Embryonic facial prominence (tissue), 1 donor: Measurements from ENCODE around the gene NINJ2.

Source experiments
- DNase-seq: peaks from one replicate; pipeline ENCODE4 v3.0.0-alpha.2; 2016; ENCODE audit errors: extremely low spot score

The NINJ2 gene

GRCh38 chr12:530821-531220 lies 132.4 kb downstream of the NINJ2 start:
- no peak for DNase-seq

- no peak for DNase-seq
These were observed 132.9 kb downstream of the NINJ2 start for GRCh38 chr12:530308-530707.

GRCh38 chr12:527729-528128 lies 135.5 kb downstream of the NINJ2 start:
- DNase-seq = no peak

GRCh38 chr12:527241-527640 lies 136.0 kb downstream of the NINJ2 start:
- DNase-seq = no peak

- no peak for DNase-seq
These were observed 137.2 kb downstream of the NINJ2 start for GRCh38 chr12:526089-526488.

- DNase-seq = no peak
These were observed 138.9 kb downstream of the NINJ2 start for GRCh38 chr12:524167-524951.

- no peak for DNase-seq
These were observed 140.4 kb downstream of the NINJ2 start for GRCh38 chr12:522692-523378.

GRCh38 chr12:520119-520518 lies 143.1 kb downstream of the NINJ2 start:
- DNase-seq = no peak

GRCh38 chr12:517538-517937 lies 145.7 kb downstream of the NINJ2 start:
- no peak for DNase-seq
